Measurements from ENCODE around the gene SRGAP3.

- TF ChIP-seq CTCF (IDR thresholded peaks at IDR 0.05) = no peak
- no peak for TF ChIP-seq ZFX (IDR thresholded peaks at IDR 0.05; ENCODE audit: borderline replicate concordance)
These were observed 92.8 kb downstream of the SRGAP3 start for GRCh38 chr3:9156604-9157003.
